ENCODE results near the gene SIRT3.

Gene SIRT3

GRCh38 chr11:215581-216037, 20.5 kb downstream of the SIRT3 start:
- DNase-seq (ENCODE audit: low spot score) = no peak

GRCh38 chr11:214083-214482, 22.1 kb downstream of the SIRT3 start:
- no peak for DNase-seq (ENCODE audit: low spot score)

- no peak for DNase-seq (ENCODE audit: low spot score)
These were observed 23.0 kb downstream of the SIRT3 start for GRCh38 chr11:213111-213510.

GRCh38 chr11:212150-213100, 23.7 kb downstream of the SIRT3 start:
- DNase-seq (ENCODE audit: low spot score) = no peak

GRCh38 chr11:211741-212140, 24.4 kb downstream of the SIRT3 start:
- DNase-seq (ENCODE audit: low spot score) = no peak

GRCh38 chr11:211295-211694, 24.8 kb downstream of the SIRT3 start:
- DNase-seq (ENCODE audit: low spot score) = no peak

- DNase-seq (ENCODE audit: low spot score) = no peak
These were observed 25.4 kb downstream of the SIRT3 start for GRCh38 chr11:210803-211180.

GRCh38 chr11:210122-210802, 25.9 kb downstream of the SIRT3 start:
- DNase-seq (ENCODE audit: low spot score) = no peak

- no peak for DNase-seq (ENCODE audit: low spot score)
These were observed 26.6 kb downstream of the SIRT3 start for GRCh38 chr11:209275-210121.

GRCh38 chr11:208917-209260, 27.3 kb downstream of the SIRT3 start:
- no peak for DNase-seq (ENCODE audit: low spot score)

- DNase-seq (ENCODE audit: low spot score) = peak; percentile 76
These were observed 27.8 kb downstream of the SIRT3 start for GRCh38 chr11:208181-208916.

GRCh38 chr11:207863-208180, 28.3 kb downstream of the SIRT3 start:
- DNase-seq (ENCODE audit: low spot score) = no peak

- peak; percentile 98 for DNase-seq (ENCODE audit: low spot score)
These were observed 28.8 kb downstream of the SIRT3 start, which contains the start of the genes BET1L and RIC8A for GRCh38 chr11:207208-207862. Gene BET1L (minus strand): TSS chr11:207399. CDS start chr11:207321, 78 bp downstream. Gene RIC8A (plus strand): TSS chr11:207708. CDS start chr11:208855, 1,147 bp downstream.

GRCh38 chr11:206526-207207, 29.5 kb downstream of the SIRT3 start:
- DNase-seq (ENCODE audit: low spot score) = no peak

- no peak for DNase-seq (ENCODE audit: low spot score)
These were observed 30.1 kb downstream of the SIRT3 start for GRCh38 chr11:206002-206384.

GRCh38 chr11:205221-206001, 30.7 kb downstream of the SIRT3 start:
- DNase-seq (ENCODE audit: low spot score) = no peak

GRCh38 chr11:204587-205109, 31.5 kb downstream of the SIRT3 start:
- DNase-seq (ENCODE audit: low spot score) = no peak

GRCh38 chr11:203945-204586, 32.1 kb downstream of the SIRT3 start:
- DNase-seq (ENCODE audit: low spot score) = no peak
